ENCODE data around the gene SEC63. TPM values are rescaled to one million over a fixed set of nuclear protein-coding genes. Genes with fewer than 3 reads are reported as not detected.

SEC63 gene
- 38.3 and 42.1 TPM in 2 replicates for total RNA-seq

GRCh38 chr6:107957909-107958688 lies at the start of gene SEC63:
Gene SEC63, minus strand, starts transcription at chr6:107958208. Its CDS starts 199 bp downstream, at chr6:107958009.

Other genes with a start within 250 kb of the SEC63 start
- not detected in 2 replicates for gene SCML4, start 133.9 kb downstream of the SEC63 start, total RNA-seq
- 56.8 and 74.8 TPM in 2 replicates for gene OSTM1, start 116.5 kb upstream of the SEC63 start, total RNA-seq
- gene NR2E1, start 207.8 kb upstream of the SEC63 start, total RNA-seq: not detected in 2 replicates